Prostate gland (tissue), 2 donors: ENCODE data around the gene AFF3.

Experiments
- POLR2A ChIP-seq: fragments of 450-650 bp; IDR thresholded peaks from one replicate; pipeline ENCODE4 v1.6.1; 2016; ENCODE audit warnings: antibody characterized with exemption, mild to moderate bottlenecking
- TF ChIP-seq, protein P1 (sequence below), 4 experiments: fragments of 200-600 bp in 2 of 4; fragments of 450-650 bp in 2 of 4; sonication (generic) in 2 of 4; IDR thresholded peaks; 1 replicate in 3 of 4; 2 replicates in 1 of 4; pipeline ENCODE4 v1.5.1; 2016 to 2019; ENCODE audit warnings: antibody characterized with exemption in 4 of 4, mild to moderate bottlenecking in 2 of 4, moderate library complexity in 2 of 4

DNA sequence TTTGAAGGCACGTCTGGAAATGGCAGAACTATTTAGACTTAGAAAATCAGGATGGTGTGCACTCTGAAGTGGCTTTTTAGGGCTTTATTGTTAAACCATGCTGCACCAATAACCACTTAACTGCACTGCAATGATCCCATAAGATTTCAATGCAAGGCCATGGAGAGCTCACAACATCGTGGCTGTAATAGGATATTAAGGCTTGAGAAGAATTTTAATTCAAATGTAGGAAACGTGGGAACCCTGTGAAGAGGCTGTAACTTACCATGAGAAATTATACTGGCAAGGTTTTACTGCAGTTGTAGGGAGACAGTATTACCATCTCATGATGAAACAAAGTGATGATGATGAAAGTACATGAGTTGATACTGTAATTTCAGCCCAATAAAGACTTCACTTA lies 242.5 kb downstream of the AFF3 start:
- TF ChIP-seq, protein P1, sequence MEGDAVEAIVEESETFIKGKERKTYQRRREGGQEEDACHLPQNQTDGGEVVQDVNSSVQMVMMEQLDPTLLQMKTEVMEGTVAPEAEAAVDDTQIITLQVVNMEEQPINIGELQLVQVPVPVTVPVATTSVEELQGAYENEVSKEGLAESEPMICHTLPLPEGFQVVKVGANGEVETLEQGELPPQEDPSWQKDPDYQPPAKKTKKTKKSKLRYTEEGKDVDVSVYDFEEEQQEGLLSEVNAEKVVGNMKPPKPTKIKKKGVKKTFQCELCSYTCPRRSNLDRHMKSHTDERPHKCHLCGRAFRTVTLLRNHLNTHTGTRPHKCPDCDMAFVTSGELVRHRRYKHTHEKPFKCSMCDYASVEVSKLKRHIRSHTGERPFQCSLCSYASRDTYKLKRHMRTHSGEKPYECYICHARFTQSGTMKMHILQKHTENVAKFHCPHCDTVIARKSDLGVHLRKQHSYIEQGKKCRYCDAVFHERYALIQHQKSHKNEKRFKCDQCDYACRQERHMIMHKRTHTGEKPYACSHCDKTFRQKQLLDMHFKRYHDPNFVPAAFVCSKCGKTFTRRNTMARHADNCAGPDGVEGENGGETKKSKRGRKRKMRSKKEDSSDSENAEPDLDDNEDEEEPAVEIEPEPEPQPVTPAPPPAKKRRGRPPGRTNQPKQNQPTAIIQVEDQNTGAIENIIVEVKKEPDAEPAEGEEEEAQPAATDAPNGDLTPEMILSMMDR (IDR thresholded peaks at IDR 0.05): no peak
- no peak for TF ChIP-seq POLR2A
